Endodermal cell (in vitro differentiated cells): Measurements from ENCODE around the gene FMC1. TPM values are rescaled to one million over a fixed set of nuclear protein-coding genes. Genes with fewer than 3 reads are reported as not detected.
A peak's percentile ranks its signal among the peaks of the same experiment; 100 is the strongest.

Source experiments
- DNase-seq: peaks from one replicate; pipeline ENCODE4 v3.0.0-alpha.2; 2017
- H3K27ac ChIP-seq: 2 replicates; pipeline ENCODE4 v1.5.1; 2013; ENCODE audit warnings: mild to moderate bottlenecking, low read depth, low read length, moderate library complexity
- H3K27me3 ChIP-seq: 2 replicates; pipeline ENCODE4 v1.6.1; 2013; ENCODE audit warnings: mild to moderate bottlenecking, low read length, moderate library complexity; ENCODE audit not compliant: insufficient read depth, control insufficient read depth, poor library complexity, severe bottlenecking
- H3K36me3 ChIP-seq: 2 replicates; pipeline ENCODE4 v1.7.0; 2013; ENCODE audit warnings: mild to moderate bottlenecking, low read length, moderate library complexity; ENCODE audit not compliant: control insufficient read depth, insufficient read depth
- H3K4me1 ChIP-seq: one replicate; pipeline ENCODE4 v1.7.0; 2013; ENCODE audit warnings: low read length; ENCODE audit not compliant: control insufficient read depth, insufficient read depth
- H3K4me3 ChIP-seq: 2 replicates; pipeline ENCODE4 v1.5.1; 2013; ENCODE audit warnings: mild to moderate bottlenecking, low read length, moderate library complexity
- H3K9ac ChIP-seq: 2 replicates; pipeline ENCODE4 v1.6.1; 2013; ENCODE audit warnings: mild to moderate bottlenecking, low read length, moderate library complexity; ENCODE audit not compliant: poor library complexity, severe bottlenecking; ENCODE audit errors: extremely low read depth
- H3K9me3 ChIP-seq: 2 replicates; pipeline ENCODE4 v1.6.1; 2013; ENCODE audit warnings: mild to moderate bottlenecking, low read length, moderate library complexity; ENCODE audit not compliant: control insufficient read depth
- H3K27ac Mint-ChIP-seq: 2 replicates; pipeline ENCODE4 v1.8.0; 2020; ENCODE audit warnings: mixed read lengths
- H3K27me3 Mint-ChIP-seq: 2 replicates; pipeline ENCODE4 v1.8.0; 2021; ENCODE audit warnings: mild to moderate bottlenecking, mixed read lengths; ENCODE audit not compliant: insufficient read depth
- H3K36me3 Mint-ChIP-seq: 2 replicates; pipeline ENCODE4 v1.8.0; 2020; ENCODE audit warnings: low read depth, mixed read lengths
- H3K4me1 Mint-ChIP-seq: 2 replicates; pipeline ENCODE4 v1.8.0; 2020; ENCODE audit warnings: mixed read lengths
- H3K4me3 Mint-ChIP-seq: 2 replicates; pipeline ENCODE4 v1.8.0; 2020; ENCODE audit warnings: mild to moderate bottlenecking, moderate library complexity, mixed read lengths
- H3K9me3 Mint-ChIP-seq: 2 replicates; pipeline ENCODE4 v1.8.0; 2020; ENCODE audit warnings: mild to moderate bottlenecking, mixed read lengths
- CTCF ChIP-seq: fragments of 200-600 bp; sonication (generic); conservative IDR thresholded peaks from 2 replicates; pipeline ENCODE4 v1.5.0; 2021; ENCODE audit warnings: antibody characterized with exemption, mild to moderate bottlenecking
- WGBS, 2 experiments: methylation state at CpG; one replicate each; pipeline versions ENCODE4 v1.1.5 to v1.1.7; 2013; ENCODE audit warnings: missing lambda C conversion rate in 2 of 2, mixed read lengths in 1 of 2; ENCODE audit not compliant: insufficient coverage in 1 of 2, insufficient read length in 1 of 2; 5-methylcytosine and 5-hydroxymethylcytosine counted together
- total RNA-seq, 2 donors: library from RNA; stranded (reverse); fragmentation: NEBNext Ultra II Directional in 1 of 2; extraction: Animal tissue kit (Norgen Biotek cat#: 25700) in 1 of 2; gene quantifications; 2 replicates in 1 of 2; 3 replicates in 1 of 2; pipeline ENCODE4 v1.2.1, GENCODE V29; 2021

Gene FMC1
- total RNA-seq, 2 donors from 2014 or later, result 10.8 to 17.1 TPM

GRCh38 chr7:139360948-139361307 is 19.8 kb downstream of the FMC1 start:
- peak overlapping the region; percentile 99 for H3K27ac Mint-ChIP-seq
- no peak for TF ChIP-seq CTCF

GRCh38 chr7:139361523-139361922 is 20.4 kb downstream of the FMC1 start:
- no peak overlapping the region for H3K27ac ChIP-seq
- WGBS, 2 experiments, result 25 to 28% methylated on average over 2 to 3 of the region's 3 CpGs
- Mint-ChIP-seq H3K4me1 (peaks cover 16% of the 10 kb centered on the region), H3K9me3 (no peaks in the 10 kb centered on the region), H3K27me3 (no peaks in the 10 kb centered on the region), H3K4me3 (peak overlapping the region; percentile 97), H3K27ac (peak overlapping the region; percentile 99), H3K36me3 (peaks cover 20% of the 10 kb centered on the region)
- no peaks in the 10 kb centered on the region for H3K9me3 ChIP-seq
- peak overlapping the region; percentile 92 for H3K9ac ChIP-seq
- peaks cover 9% of the 10 kb centered on the region for H3K4me1 ChIP-seq
- peaks cover 30% of the 10 kb centered on the region for H3K36me3 ChIP-seq
- no peak for TF ChIP-seq CTCF
- H3K4me3 ChIP-seq, result peak overlapping the region; percentile 95
- no peak for DNase-seq
- H3K27me3 ChIP-seq, result no peaks in the 10 kb centered on the region

More at GRCh38 chr7:139360948-139361307, 19.8 kb downstream of the FMC1 start:
- peak overlapping the region; percentile 92 for H3K9ac ChIP-seq
- H3K9me3 ChIP-seq, result no peaks in the 10 kb centered on the region
- peak overlapping the region; percentile 85 for H3K27ac ChIP-seq
- 0% methylated on average over 1 to 2 of the region's 2 CpGs for WGBS, 2 experiments
- H3K9me3 Mint-ChIP-seq, result no peaks in the 10 kb centered on the region
- DNase-seq, result no peak
- H3K4me1 Mint-ChIP-seq, result peaks cover 16% of the 10 kb centered on the region
- H3K36me3 ChIP-seq, result peaks cover 24% of the 10 kb centered on the region
- H3K27me3 Mint-ChIP-seq, result no peaks in the 10 kb centered on the region
- H3K27me3 ChIP-seq, result no peaks in the 10 kb centered on the region
- H3K36me3 Mint-ChIP-seq, result peaks cover 14% of the 10 kb centered on the region
- peaks cover 9% of the 10 kb centered on the region for H3K4me1 ChIP-seq
- H3K4me3 Mint-ChIP-seq, result peak overlapping the region; percentile 97
- peak overlapping the region; percentile 95 for H3K4me3 ChIP-seq

GRCh38 chr7:139362302-139362701 is 21.2 kb downstream of the FMC1 start:
- Histone ChIP-seq H3K27me3 (no peaks in the 10 kb centered on the region), H3K4me3 (peak overlapping the region; percentile 95), H3K36me3 (peaks cover 32% of the 10 kb centered on the region), H3K4me1 (peaks cover 9% of the 10 kb centered on the region), H3K9me3 (no peaks in the 10 kb centered on the region), H3K27ac (no peak overlapping the region), H3K9ac (peak overlapping the region; percentile 92)
- H3K4me3 Mint-ChIP-seq, result peak overlapping the region; percentile 97
- peaks cover under 1% of the 10 kb centered on the region for H3K9me3 Mint-ChIP-seq
- H3K27me3 Mint-ChIP-seq, result no peaks in the 10 kb centered on the region
- H3K36me3 Mint-ChIP-seq, result peaks cover 22% of the 10 kb centered on the region
- no peak overlapping the region for H3K27ac Mint-ChIP-seq
- DNase-seq, result no peak
- 43 to 63% methylated on average over 2 to 3 of the region's 3 CpGs for WGBS, 2 experiments
- TF ChIP-seq CTCF, result no peak
- peaks cover 16% of the 10 kb centered on the region for H3K4me1 Mint-ChIP-seq
